ENCODE measurements around the gene UNC79.

DNA sequence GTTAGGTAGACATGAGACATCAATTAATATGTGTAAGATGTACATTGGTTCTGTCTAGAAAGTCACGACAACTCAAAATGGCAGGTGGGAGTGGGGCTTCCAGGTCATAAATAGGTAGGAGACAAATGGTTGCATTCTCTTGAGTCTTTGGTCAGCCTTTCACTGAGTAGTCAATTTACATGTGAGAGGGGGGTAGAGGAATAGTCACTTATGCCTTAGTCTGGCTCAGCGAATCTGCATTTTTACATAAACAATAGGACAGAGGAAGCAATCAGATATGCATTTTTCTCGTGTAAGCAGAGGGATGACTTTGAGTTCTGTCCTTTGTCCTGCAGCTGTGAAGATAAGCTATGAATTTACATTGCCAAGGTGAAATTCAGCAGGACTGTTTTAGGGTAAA is 27.8 kb upstream of the UNC79 start:
- TF ChIP-seq, protein P1, sequence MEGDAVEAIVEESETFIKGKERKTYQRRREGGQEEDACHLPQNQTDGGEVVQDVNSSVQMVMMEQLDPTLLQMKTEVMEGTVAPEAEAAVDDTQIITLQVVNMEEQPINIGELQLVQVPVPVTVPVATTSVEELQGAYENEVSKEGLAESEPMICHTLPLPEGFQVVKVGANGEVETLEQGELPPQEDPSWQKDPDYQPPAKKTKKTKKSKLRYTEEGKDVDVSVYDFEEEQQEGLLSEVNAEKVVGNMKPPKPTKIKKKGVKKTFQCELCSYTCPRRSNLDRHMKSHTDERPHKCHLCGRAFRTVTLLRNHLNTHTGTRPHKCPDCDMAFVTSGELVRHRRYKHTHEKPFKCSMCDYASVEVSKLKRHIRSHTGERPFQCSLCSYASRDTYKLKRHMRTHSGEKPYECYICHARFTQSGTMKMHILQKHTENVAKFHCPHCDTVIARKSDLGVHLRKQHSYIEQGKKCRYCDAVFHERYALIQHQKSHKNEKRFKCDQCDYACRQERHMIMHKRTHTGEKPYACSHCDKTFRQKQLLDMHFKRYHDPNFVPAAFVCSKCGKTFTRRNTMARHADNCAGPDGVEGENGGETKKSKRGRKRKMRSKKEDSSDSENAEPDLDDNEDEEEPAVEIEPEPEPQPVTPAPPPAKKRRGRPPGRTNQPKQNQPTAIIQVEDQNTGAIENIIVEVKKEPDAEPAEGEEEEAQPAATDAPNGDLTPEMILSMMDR (IDR thresholded peaks at IDR 0.05): no peak
- TF ChIP-seq POLR2A (IDR thresholded peaks at IDR 0.05): no peak

Measured in testis (tissue), 2 donors.